GM23338 (cell line): ENCODE data around the gene SOX10. TPM values are rescaled to one million over a fixed set of nuclear protein-coding genes. Genes with fewer than 3 reads are reported as not detected.

ENCODE experiments used
- ATAC-seq: fragments of 200-7000 bp; cut with Tn5 transposase; 3 replicates; pipeline ENCODE4 v1.9.1; 2020
- DNase-seq: peaks from one replicate; pipeline ENCODE4 v3.0.0-alpha.2; 2015; ENCODE audit warnings: low spot score
- H2AFZ ChIP-seq: fragments of 200-600 bp; sonication (generic); 2 replicates; pipeline ENCODE4 v1.8.0; 2016; ENCODE audit warnings: antibody characterized with exemption, mild to moderate bottlenecking, moderate library complexity
- H3F3A ChIP-seq: fragments of 200-600 bp; sonication (generic); replicated peaks from 2 replicates; pipeline ENCODE4 v1.8.0; 2017; ENCODE audit warnings: antibody characterized with exemption, mixed run types, low read depth
- H3K27ac ChIP-seq: fragments of 200-600 bp; sonication (generic); 2 replicates; pipeline ENCODE4 v1.6.1; 2016; ENCODE audit warnings: low read depth
- H3K27me3 ChIP-seq: fragments of 200-600 bp; sonication (generic); 2 replicates; pipeline ENCODE4 v1.8.0; 2016; ENCODE audit warnings: mild to moderate bottlenecking, mixed run types, moderate library complexity; ENCODE audit not compliant: insufficient read depth
- H3K36me3 ChIP-seq: fragments of 200-600 bp; sonication (generic); 2 replicates; pipeline ENCODE4 v1.8.0; 2016; ENCODE audit warnings: mild to moderate bottlenecking; ENCODE audit not compliant: insufficient read depth
- H3K4me1 ChIP-seq: fragments of 200-600 bp; sonication (generic); 2 replicates; pipeline ENCODE4 v1.8.0; 2016; ENCODE audit warnings: mild to moderate bottlenecking, moderate library complexity; ENCODE audit not compliant: insufficient read depth
- H3K4me2 ChIP-seq: fragments of 200-600 bp; sonication (generic); 2 replicates; pipeline ENCODE4 v1.7.1; 2017; ENCODE audit warnings: mixed run types
- H3K4me3 ChIP-seq: fragments of 200-600 bp; sonication (generic); 2 replicates; pipeline ENCODE4 v1.6.1; 2016; ENCODE audit warnings: mixed run types
- H3K79me2 ChIP-seq: fragments of 200-600 bp; sonication (generic); replicated peaks from 2 replicates; pipeline ENCODE4 v1.8.0; 2017; ENCODE audit warnings: mild to moderate bottlenecking; ENCODE audit not compliant: insufficient read depth
- H3K9me2 ChIP-seq: fragments of 200-600 bp; sonication (generic); 2 replicates; pipeline ENCODE4 v1.8.0; 2017; ENCODE audit not compliant: insufficient read depth
- H4K20me1 ChIP-seq: fragments of 200-600 bp; sonication (generic); replicated peaks from 2 replicates; pipeline ENCODE4 v1.8.0; 2017; ENCODE audit warnings: mild to moderate bottlenecking; ENCODE audit not compliant: insufficient read depth
- H3K27ac Mint-ChIP-seq: 2 replicates; pipeline ENCODE4 v1.8.0; 2020; ENCODE audit warnings: inconsistent platforms, mild to moderate bottlenecking, moderate library complexity, mixed read lengths
- H3K27me3 Mint-ChIP-seq: 3 replicates; pipeline ENCODE4 v1.8.0; 2022; ENCODE audit warnings: low read depth, mild to moderate bottlenecking, moderate library complexity, mixed read lengths, inconsistent platforms; ENCODE audit not compliant: insufficient read depth, poor library complexity
- H3K36me3 Mint-ChIP-seq: 3 replicates; pipeline ENCODE4 v1.8.0; 2021; ENCODE audit warnings: low read depth, mild to moderate bottlenecking, inconsistent platforms, moderate library complexity, mixed read lengths
- H3K4me1 Mint-ChIP-seq: 3 replicates; pipeline ENCODE4 v1.8.0; 2020; ENCODE audit warnings: mild to moderate bottlenecking, inconsistent platforms, mixed read lengths
- H3K4me3 Mint-ChIP-seq: 3 replicates; pipeline ENCODE4 v1.8.0; 2021; ENCODE audit warnings: moderate library complexity, mild to moderate bottlenecking, inconsistent platforms, mixed read lengths
- H3K9me3 Mint-ChIP-seq: 3 replicates; pipeline ENCODE4 v1.8.0; 2020; ENCODE audit warnings: moderate library complexity, mild to moderate bottlenecking, inconsistent platforms, mixed read lengths
- CREB1 ChIP-seq: fragments of 250-450 bp; sonication (Bioruptor Pico); IDR thresholded peaks from 2 replicates; pipeline ENCODE4 v1.5.0; 2020; ENCODE audit warnings: low read depth, mild to moderate bottlenecking, moderate library complexity
- EZH2 ChIP-seq: fragments of 200-600 bp; sonication (generic); IDR thresholded peaks from one replicate; pipeline ENCODE4 v1.8.0; 2017; ENCODE audit warnings: antibody characterized with exemption, mild to moderate bottlenecking, low read depth; ENCODE audit not compliant: unreplicated experiment
- EZH2phosphoT487 ChIP-seq: fragments of 200-600 bp; sonication (generic); IDR thresholded peaks from one replicate; pipeline ENCODE4 v1.8.1; 2018; ENCODE audit warnings: antibody characterized with exemption; ENCODE audit not compliant: unreplicated experiment
- JUNB ChIP-seq: IDR thresholded peaks from one replicate; pipeline ENCODE4 v1.6.1; 2016; ENCODE audit warnings: antibody characterized with exemption; ENCODE audit not compliant: unreplicated experiment
- NANOG ChIP-seq: IDR thresholded peaks from 2 replicates; pipeline ENCODE4 v1.6.1; 2016; ENCODE audit warnings: antibody characterized with exemption, borderline replicate concordance
- POLR2AphosphoS5 ChIP-seq: IDR thresholded peaks from 2 replicates; pipeline ENCODE4 v1.6.1; 2016; ENCODE audit warnings: antibody characterized with exemption, low read depth
- STAT1 ChIP-seq: IDR thresholded peaks from one replicate; pipeline ENCODE4 v1.6.1; 2016; ENCODE audit warnings: antibody characterized with exemption; ENCODE audit not compliant: unreplicated experiment
- ZNF114 ChIP-seq: fragments of 250-450 bp; sonication (Bioruptor Pico); IDR thresholded peaks from 2 replicates; pipeline ENCODE4 v1.5.0; 2020; ENCODE audit warnings: mild to moderate bottlenecking, moderate library complexity
- ZNF331 ChIP-seq: fragments of 250-450 bp; sonication (Bioruptor Pico); IDR thresholded peaks from 2 replicates; pipeline ENCODE4 v1.5.0; 2020; ENCODE audit warnings: low read depth, mild to moderate bottlenecking, moderate library complexity
- polyA plus RNA-seq: library from polyadenylated mRNA; unstranded; fragments of >200 nt; fragmentation: Nextera tagmentation; extraction: Ambion mirVana; gene quantifications from 2 replicates; pipeline ENCODE4 v1.2.1, GENCODE V29; 2016
- total RNA-seq: library from RNA; depleted of rRNA; stranded (reverse); fragments of >200 nt; shearing (Covaris generic); gene quantifications from 2 replicates; pipeline ENCODE4 v1.2.3, GENCODE V29; 2014
- TF ChIP-seq, protein P1 (sequence below): fragments of 250-450 bp; sonication (Bioruptor Pico); IDR thresholded peaks from 2 replicates; pipeline ENCODE4 v1.5.0; 2020; ENCODE audit warnings: mild to moderate bottlenecking, moderate library complexity
- TF ChIP-seq, protein P2 (sequence below), 2 experiments: fragments of 200-600 bp in 1 of 2; sonication (generic) in 1 of 2; conservative IDR thresholded peaks; 2 replicates each; pipeline versions ENCODE4 v1.5.1 to v1.6.1; 2016 to 2017; ENCODE audit warnings: antibody characterized with exemption in 2 of 2, low read depth in 2 of 2, mild to moderate bottlenecking in 2 of 2, moderate library complexity in 1 of 2
- TF ChIP-seq, protein P3 (sequence below): IDR thresholded peaks from one replicate; pipeline ENCODE4 v1.6.1; 2018; ENCODE audit warnings: antibody characterized with exemption; ENCODE audit not compliant: unreplicated experiment
- TF ChIP-seq, protein P4 (sequence below): IDR thresholded peaks from 2 replicates; pipeline ENCODE4 v1.6.1; 2016; ENCODE audit warnings: antibody characterized with exemption

Gene SOX10
- total and polyA plus RNA-seq, 2 experiments from 2014 or later, result 1.1 to 2.1 TPM

DNA sequence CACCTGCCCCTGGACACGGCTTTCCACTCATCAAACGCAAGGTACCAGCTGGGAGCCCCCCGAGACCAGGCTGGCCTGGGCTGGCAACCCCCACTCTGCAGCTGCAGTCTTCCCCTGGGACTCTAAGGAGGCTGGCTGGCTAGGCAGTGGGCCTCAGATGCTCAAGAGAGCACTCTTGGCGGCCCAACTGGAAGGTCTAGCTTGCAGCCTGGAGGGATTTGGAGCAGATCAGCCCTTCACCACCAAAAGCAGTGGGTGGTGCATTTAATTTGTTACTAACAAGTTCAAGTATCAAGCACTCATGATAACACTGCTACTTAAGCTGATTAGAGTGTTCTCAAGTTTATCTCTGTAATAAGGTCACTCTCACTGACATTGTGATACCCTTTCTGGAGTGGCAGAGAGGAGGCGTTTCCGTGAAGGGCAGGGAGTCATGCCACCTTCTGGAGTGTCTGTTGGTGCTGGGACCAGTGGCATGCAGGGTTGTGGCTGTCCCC, 52.4 kb downstream of the SOX10 start:
- H3K4me3 ChIP-seq, result no peak overlapping the region
- H3K27me3 Mint-ChIP-seq, result peaks cover 8% of the 10 kb centered on the region
- peaks cover 17% of the 10 kb centered on the region for H3K36me3 Mint-ChIP-seq
- peaks cover 9% of the 10 kb centered on the region for H3K4me1 Mint-ChIP-seq
- no peak overlapping the region for H3K27ac ChIP-seq
- no peaks in the 10 kb centered on the region for H3K9me3 Mint-ChIP-seq
- no peaks in the 10 kb centered on the region for H3K36me3 ChIP-seq
- H3K4me2 ChIP-seq, result no peak overlapping the region
- H4K20me1 ChIP-seq, result no peaks in the 10 kb centered on the region; the same call in 1 of the 2 replicates
- H3K4me3 Mint-ChIP-seq, result no peak overlapping the region
- no peak overlapping the region for H3K27ac Mint-ChIP-seq
- H3K9me2 ChIP-seq, result no peaks in the 10 kb centered on the region
- TF ChIP-seq, protein P1, sequence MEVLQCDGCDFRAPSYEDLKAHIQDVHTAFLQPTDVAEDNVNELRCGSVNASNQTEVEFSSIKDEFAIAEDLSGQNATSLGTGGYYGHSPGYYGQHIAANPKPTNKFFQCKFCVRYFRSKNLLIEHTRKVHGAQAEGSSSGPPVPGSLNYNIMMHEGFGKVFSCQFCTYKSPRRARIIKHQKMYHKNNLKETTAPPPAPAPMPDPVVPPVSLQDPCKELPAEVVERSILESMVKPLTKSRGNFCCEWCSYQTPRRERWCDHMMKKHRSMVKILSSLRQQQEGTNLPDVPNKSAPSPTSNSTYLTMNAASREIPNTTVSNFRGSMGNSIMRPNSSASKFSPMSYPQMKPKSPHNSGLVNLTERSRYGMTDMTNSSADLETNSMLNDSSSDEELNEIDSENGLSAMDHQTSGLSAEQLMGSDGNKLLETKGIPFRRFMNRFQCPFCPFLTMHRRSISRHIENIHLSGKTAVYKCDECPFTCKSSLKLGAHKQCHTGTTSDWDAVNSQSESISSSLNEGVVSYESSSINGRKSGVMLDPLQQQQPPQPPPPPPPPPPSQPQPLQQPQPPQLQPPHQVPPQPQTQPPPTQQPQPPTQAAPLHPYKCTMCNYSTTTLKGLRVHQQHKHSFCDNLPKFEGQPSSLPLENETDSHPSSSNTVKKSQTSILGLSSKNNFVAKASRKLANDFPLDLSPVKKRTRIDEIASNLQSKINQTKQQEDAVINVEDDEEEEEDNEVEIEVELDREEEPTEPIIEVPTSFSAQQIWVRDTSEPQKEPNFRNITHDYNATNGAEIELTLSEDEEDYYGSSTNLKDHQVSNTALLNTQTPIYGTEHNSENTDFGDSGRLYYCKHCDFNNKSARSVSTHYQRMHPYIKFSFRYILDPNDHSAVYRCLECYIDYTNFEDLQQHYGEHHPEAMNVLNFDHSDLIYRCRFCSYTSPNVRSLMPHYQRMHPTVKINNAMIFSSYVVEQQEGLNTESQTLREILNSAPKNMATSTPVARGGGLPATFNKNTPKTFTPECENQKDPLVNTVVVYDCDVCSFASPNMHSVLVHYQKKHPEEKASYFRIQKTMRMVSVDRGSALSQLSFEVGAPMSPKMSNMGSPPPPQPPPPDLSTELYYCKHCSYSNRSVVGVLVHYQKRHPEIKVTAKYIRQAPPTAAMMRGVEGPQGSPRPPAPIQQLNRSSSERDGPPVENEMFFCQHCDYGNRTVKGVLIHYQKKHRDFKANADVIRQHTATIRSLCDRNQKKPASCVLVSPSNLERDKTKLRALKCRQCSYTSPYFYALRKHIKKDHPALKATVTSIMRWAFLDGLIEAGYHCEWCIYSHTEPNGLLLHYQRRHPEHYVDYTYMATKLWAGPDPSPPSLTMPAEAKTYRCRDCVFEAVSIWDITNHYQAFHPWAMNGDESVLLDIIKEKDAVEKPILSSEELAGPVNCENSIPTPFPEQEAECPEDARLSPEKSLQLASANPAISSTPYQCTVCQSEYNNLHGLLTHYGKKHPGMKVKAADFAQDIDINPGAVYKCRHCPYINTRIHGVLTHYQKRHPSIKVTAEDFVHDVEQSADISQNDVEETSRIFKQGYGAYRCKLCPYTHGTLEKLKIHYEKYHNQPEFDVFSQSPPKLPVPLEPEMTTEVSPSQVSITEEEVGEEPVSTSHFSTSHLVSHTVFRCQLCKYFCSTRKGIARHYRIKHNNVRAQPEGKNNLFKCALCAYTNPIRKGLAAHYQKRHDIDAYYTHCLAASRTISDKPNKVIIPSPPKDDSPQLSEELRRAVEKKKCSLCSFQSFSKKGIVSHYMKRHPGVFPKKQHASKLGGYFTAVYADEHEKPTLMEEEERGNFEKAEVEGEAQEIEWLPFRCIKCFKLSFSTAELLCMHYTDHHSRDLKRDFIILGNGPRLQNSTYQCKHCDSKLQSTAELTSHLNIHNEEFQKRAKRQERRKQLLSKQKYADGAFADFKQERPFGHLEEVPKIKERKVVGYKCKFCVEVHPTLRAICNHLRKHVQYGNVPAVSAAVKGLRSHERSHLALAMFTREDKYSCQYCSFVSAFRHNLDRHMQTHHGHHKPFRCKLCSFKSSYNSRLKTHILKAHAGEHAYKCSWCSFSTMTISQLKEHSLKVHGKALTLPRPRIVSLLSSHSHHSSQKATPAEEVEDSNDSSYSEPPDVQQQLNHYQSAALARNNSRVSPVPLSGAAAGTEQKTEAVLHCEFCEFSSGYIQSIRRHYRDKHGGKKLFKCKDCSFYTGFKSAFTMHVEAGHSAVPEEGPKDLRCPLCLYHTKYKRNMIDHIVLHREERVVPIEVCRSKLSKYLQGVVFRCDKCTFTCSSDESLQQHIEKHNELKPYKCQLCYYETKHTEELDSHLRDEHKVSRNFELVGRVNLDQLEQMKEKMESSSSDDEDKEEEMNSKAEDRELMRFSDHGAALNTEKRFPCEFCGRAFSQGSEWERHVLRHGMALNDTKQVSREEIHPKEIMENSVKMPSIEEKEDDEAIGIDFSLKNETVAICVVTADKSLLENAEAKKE, result no peak
- no peak for TF ChIP-seq CREB1 (CRISPR knock-in tag)
- TF ChIP-seq JUNB, result no peak
- TF ChIP-seq, protein P2, sequence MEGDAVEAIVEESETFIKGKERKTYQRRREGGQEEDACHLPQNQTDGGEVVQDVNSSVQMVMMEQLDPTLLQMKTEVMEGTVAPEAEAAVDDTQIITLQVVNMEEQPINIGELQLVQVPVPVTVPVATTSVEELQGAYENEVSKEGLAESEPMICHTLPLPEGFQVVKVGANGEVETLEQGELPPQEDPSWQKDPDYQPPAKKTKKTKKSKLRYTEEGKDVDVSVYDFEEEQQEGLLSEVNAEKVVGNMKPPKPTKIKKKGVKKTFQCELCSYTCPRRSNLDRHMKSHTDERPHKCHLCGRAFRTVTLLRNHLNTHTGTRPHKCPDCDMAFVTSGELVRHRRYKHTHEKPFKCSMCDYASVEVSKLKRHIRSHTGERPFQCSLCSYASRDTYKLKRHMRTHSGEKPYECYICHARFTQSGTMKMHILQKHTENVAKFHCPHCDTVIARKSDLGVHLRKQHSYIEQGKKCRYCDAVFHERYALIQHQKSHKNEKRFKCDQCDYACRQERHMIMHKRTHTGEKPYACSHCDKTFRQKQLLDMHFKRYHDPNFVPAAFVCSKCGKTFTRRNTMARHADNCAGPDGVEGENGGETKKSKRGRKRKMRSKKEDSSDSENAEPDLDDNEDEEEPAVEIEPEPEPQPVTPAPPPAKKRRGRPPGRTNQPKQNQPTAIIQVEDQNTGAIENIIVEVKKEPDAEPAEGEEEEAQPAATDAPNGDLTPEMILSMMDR (conservative IDR thresholded peaks at IDR 0.05; ENCODE audit: low read depth in 2 of 2), result no peak
- no peak for TF ChIP-seq EZH2
- no peak for TF ChIP-seq NANOG
- TF ChIP-seq, protein P3, sequence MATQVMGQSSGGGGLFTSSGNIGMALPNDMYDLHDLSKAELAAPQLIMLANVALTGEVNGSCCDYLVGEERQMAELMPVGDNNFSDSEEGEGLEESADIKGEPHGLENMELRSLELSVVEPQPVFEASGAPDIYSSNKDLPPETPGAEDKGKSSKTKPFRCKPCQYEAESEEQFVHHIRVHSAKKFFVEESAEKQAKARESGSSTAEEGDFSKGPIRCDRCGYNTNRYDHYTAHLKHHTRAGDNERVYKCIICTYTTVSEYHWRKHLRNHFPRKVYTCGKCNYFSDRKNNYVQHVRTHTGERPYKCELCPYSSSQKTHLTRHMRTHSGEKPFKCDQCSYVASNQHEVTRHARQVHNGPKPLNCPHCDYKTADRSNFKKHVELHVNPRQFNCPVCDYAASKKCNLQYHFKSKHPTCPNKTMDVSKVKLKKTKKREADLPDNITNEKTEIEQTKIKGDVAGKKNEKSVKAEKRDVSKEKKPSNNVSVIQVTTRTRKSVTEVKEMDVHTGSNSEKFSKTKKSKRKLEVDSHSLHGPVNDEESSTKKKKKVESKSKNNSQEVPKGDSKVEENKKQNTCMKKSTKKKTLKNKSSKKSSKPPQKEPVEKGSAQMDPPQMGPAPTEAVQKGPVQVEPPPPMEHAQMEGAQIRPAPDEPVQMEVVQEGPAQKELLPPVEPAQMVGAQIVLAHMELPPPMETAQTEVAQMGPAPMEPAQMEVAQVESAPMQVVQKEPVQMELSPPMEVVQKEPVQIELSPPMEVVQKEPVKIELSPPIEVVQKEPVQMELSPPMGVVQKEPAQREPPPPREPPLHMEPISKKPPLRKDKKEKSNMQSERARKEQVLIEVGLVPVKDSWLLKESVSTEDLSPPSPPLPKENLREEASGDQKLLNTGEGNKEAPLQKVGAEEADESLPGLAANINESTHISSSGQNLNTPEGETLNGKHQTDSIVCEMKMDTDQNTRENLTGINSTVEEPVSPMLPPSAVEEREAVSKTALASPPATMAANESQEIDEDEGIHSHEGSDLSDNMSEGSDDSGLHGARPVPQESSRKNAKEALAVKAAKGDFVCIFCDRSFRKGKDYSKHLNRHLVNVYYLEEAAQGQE, result no peak
- no peak for TF ChIP-seq STAT1
- TF ChIP-seq EZH2phosphoT487, result no peak
- no peak for TF ChIP-seq ZNF331 (CRISPR knock-in tag)
- TF ChIP-seq POLR2AphosphoS5, result no peak
- TF ChIP-seq, protein P4, sequence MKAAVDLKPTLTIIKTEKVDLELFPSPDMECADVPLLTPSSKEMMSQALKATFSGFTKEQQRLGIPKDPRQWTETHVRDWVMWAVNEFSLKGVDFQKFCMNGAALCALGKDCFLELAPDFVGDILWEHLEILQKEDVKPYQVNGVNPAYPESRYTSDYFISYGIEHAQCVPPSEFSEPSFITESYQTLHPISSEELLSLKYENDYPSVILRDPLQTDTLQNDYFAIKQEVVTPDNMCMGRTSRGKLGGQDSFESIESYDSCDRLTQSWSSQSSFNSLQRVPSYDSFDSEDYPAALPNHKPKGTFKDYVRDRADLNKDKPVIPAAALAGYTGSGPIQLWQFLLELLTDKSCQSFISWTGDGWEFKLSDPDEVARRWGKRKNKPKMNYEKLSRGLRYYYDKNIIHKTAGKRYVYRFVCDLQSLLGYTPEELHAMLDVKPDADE, result no peak
- no peak for TF ChIP-seq ZNF114 (CRISPR knock-in tag)
- H3F3A ChIP-seq, result 0 out of 2 replicates have a peak, but pooled peaks cover 7% of the 10 kb centered on the region
- no peaks in the 10 kb centered on the region for H3K4me1 ChIP-seq
- H3K79me2 ChIP-seq, result no peaks in the 10 kb centered on the region
- no peaks in the 10 kb centered on the region for H3K27me3 ChIP-seq
- no peak overlapping the region for H2AFZ ChIP-seq
- no peak for DNase-seq
- ATAC-seq, result no peak
